Hematopoietic multipotent progenitor cell treated with erythropoietin and hydrocortisone succinate and interleukin-3 and kit ligand, for 4 days (in vitro differentiated cells): Measurements from ENCODE around the gene CTSC.
"Not testable (repeated sequence)": the region's sequence is repeated elsewhere in the genome, so short reads cannot be mapped to it uniquely, and the experiment has no call there.

Experiments
- DNase-seq: peaks from one replicate; pipeline ENCODE4 v3.0.0-alpha.2; 2015

The CTSC gene

DNA sequence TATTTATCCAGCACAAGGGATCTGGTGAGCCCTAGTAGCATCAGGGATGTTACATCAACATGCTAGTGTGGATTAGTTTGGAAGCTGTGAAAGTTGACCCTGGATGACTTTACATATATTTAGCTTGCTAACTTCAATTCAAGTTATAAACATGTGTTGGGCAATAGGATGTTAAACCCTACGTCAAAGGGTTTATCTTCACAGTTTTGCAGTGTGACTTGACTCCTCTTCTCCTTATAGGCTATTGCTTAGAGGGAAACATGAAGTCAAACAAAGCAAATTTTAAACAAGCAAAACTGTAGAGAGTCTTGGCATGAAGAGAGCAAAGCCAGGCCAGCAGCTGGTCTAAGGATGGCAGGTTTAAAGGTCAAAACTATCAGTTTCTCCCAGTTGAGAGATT is 11.3 kb upstream of the CTSC start:
- DNase-seq = no peak

DNA sequence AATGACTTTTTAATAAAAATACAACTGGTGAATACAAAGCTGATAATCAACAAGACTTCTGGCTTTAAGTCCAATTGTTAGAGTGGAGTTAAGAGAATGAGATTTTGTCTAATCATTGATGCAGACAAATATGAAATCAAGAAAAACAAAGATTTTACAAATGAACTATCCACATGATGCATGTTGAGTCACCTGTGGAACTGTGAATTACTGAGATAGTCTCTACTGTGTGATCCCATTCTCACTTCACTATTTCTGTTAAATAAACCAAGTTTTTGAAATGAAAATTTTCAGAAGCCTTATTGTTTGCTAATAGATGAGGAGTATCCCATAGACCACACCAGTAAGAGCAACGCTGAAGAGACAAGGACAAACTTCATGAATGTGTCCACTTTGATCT is 8.4 kb upstream of the CTSC start:
- no peak for DNase-seq

DNA sequence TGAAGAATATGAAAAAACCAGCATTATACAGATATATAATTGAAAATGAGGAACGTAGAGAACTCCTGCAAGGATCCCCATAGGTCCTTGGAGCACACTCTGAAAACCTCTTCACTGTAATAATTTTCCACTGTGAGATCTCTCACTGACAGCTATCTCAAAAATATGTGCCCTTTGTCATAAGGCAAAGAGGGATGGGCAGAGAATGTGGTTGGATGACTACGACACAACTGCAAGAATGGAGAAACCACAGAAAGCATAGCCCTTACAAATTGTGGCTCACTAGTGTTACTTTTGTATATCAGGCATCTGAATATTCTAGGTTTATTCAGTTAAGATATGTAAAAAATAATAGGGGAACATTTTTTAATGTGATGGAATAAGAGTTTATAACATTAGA is 7.9 kb upstream of the CTSC start:
- peak; percentile 85 for DNase-seq

DNA sequence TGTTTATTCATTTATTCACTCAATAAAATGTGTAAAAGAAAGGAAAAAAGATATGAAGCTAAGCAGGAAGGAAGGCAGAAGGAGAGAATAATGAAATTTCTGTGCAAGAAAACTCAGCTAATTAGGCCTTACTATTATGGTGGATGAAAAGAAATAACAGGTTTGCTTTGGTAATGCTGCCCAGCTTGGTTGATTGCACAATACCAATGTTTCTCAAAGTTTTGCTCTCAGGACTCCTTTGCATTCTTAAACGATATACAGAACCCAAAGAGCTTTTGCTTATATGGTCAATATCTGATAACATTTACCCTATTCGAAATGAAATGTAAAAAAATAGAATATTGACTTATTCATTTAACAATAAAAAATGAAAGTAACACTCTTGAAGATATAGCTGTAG is 7.3 kb upstream of the CTSC start:
- DNase-seq = no peak

DNA sequence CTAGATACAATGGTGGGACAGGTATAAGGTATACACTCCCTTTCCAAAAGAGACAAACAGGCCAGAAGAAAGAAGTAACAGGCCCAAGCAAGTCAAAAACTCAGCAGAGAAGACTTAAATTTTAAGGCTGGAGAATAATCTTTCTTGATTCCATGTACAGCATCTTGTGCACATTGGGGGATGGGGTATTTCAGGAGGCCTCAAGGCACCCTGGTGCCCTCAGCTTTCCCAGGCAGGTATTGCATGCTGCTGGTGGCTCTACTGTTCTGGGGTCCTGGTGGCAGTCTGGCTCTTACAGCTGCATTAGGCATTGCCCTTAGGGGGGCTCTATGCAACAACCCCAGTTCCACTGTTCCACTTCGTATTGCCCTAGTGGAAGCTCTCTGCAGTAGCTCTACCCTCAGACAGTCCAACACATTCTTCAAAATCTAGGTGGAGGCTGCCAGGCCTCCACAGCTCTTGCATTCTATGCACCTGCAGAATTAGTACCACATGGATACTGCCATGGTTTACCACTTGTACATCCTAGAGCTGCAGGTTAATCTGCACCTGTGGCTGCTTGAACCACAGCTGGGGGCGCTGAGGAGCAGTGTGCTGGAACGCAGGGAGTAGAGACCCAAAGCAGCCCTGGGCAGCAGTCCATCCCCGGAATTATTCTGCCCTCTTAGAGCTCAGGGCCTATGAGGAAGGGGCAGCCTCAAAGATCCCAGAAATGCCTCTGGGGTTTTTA is 4.2 kb upstream of the CTSC start:
- no peak for DNase-seq

DNA sequence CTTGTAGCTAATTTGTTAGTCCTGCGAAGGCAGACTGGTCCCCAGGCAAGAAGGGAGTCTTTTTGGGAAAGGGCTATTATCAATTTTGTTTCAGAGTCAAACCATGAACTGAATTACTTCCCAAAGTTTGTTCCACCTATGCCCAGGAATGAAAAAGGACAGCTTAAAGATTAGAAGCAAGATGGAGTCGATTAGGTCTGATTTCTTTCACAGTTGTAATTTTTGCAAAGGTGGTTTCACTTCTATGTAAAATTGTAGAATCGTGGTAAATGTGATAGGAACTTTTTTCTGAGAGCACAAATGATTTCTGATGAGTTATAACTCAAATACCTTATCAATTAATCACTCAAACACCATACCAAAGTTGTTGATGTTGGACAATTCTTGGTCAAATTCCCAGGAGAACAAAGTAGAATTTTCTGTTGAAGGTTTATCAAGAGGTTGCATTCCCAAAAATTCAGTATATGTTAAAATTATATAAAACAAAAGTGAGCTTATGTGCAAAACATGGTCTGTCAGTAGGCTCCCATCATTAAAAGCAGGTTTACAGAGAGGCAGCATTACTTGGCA is 2.9 kb upstream of the CTSC start:
- DNase-seq = no peak

DNA sequence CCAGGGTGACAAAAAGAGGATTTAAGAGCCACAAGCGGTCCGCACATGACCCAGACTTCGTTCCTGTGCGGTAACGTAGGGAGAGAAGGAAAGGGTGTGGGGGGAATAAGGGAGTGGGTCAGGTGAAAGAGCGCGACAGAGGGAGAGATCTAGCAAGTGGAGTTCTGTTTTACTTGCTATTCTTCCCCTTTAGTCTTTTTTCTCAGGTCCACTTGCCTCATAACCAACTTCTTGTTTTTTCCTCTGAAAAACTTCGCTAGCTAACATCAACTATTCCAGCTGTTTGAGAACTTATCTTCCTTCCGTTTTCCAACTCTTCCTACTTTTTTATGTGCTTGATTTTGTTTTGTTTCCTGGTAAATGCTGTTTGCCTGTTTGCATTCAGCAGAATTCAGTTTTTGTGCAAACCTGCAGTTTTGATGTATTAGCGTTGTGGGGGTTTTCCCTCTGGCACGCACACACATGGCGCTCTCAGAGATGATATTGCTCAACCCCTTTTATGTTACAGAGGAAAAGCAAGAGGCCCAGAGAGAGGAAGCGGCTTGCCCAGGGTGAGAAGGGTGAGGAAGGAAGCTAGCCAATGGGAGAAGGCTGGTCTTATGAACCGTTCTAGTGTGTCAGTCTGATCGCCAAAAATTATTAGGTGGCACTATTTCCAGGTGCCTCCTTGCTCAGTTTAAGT is 592 bp upstream of the CTSC start:
- DNase-seq = peak; percentile 94

DNA sequence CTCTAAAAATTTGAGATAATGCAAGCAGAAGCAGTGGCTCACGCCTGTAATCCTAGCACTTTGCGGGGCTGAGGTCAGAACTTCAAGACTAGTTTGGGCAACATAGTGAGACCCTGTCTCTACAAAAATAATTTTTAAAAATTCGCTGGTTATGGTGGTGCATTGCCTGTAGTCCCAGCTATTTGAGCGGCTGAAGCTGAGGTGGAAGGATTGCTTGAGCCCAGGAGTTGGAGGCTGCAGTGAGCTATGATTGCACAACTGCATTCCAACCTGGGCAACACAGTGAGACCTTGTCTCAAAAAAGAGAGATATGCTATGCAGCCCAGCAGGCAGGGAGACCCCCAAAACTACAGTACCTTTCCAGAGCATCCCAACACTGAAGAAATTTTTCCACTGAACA is 2.3 kb downstream of the CTSC start:
- no peak for DNase-seq

DNA sequence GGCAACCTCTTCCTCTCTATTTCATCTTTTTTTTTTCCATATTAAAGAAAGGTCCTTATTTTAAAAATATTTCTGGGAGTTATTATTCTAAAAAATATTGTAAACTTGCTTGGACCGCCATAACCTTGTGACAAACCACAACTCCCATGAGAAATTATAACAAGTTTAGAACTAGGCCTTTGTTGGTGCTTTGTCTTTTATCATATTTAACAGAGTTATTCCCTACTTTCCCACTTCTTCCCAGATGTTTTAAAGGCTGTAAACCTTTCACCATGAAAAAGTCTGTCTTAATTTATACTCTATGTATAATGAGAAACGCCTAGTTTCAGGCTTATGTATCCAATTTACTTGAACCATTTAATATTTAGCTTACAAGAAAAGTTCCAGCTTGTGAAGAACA is 3.7 kb downstream of the CTSC start:
- DNase-seq = no peak

DNA sequence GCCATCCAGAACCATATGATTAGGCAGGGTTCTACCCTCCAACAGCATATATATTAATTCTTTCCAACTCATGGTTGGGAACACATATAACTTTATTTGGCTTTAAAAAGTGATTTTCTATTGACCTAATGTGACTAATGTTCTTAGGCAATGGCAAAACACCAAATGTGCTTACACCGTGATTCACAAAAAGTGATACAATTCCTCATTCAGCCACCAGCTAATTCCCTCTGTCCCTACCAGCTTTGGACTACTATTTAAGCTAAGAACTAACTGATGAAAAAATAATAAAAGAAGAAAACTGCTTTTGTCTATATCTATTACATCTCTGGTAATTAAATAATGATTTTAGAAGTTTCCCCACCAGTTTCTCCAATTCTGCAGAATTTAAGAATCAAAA is 4.7 kb downstream of the CTSC start:
- no peak for DNase-seq

DNA sequence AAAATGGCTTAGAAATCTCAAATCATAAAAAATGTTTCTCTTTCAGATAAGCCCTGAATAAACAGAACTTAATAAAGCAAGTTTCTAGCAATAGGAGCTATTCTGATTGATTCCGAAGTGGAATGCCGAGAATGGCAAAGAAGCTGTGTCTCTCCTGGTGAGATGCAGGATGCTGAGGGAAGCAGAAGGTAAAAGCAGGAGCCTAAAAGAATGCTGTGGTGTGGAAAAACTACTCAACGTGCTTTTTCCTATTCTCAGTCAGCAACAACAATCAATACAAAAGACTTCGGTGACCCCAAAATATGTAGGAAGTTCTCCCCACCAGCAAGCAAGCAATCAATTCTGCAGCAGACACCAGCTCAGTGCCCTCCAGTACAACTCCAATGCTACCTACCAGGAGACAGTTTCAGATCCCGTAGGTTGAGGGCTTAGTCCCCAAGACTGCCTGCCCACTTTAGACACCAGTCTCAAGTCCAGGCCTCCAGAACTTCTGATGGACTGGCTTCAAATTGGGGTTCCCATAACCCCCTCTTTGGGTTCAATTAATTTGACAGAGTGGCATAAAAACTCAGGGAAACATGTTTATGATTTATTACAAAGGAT is 6.6 kb downstream of the CTSC start:
- no peak for DNase-seq

DNA sequence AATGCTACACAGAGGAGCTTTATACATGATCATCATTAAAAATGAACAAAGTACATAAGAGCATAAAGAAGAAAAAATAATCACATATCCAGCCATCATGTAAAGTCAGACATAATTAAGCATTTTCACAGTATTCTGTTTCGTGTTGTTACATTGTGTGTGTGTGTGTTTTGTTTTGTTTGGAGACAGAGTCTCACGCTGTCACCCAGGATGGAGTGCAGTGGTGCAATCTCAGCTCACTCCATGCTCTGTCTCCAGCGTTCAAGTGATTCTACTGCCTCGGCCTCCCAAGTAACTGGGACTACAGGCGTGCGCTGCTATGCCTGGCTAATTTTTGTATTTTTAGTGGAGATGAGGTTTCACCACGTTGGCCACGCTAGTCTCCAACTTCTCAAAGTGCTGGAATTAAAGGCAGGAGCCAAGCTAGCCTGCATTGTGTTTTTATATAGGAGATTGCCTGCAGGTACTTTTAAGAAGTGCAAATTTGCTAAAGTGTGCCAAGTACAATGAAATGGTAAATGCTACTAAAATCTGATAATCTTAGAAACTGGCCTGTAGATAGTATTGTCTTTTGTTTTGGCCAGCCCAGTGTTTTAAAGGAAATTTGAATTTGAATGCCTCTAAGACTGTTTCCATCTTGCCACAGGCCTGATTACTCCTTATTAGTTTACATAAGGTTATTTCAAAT is 7.8 kb downstream of the CTSC start:
- no peak for DNase-seq

DNA sequence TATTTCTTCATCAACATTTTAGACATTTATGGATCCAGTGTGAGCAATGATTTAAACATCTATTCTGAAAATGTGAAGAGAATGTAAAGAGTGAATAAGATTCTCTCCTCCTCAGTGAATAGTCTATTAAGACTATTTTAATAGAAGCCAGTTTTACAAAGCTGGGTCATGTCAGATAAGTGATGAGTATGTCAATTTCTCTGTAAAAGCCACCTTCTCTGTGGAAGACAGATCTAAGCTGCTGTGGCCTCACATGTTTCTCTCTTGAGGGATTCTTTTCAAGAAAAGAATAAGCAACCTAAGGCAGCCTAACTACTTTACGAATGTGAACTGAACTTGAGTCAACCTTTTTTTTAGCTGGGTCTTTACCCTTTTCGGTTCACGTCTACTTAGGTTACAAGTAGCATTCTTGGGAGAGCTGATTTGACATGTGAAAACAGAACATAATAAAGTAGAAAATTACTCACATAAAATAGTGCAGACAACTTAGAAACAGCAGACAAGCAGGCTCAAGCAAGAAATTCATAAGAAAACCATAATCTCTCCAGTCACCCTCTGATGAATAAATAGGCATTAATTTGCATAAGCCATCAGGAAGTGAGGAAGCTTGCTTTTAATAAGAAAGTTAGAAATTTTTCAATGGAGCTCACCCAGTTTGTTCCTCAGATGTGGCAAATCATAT is 9.9 kb downstream of the CTSC start:
- no peak for DNase-seq

DNA sequence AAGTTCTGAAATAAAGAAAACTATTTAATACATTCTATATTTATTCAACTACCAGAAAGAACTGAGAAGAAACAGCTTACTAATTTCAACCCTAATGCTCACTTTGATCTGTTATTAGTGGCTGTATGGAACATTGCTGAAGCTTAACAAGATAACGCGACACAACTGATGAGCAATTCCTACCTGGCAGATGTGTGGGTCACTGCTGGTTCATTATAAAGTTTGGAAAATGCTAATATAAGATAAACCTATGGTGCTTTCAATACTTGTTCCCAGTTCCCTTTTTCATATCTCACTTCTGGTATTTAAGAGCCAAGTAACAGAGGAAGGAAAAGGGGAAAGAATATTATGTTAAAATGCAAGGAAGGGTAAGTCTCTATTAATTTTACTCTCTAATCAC is 10.5 kb downstream of the CTSC start:
- DNase-seq = no peak

DNA sequence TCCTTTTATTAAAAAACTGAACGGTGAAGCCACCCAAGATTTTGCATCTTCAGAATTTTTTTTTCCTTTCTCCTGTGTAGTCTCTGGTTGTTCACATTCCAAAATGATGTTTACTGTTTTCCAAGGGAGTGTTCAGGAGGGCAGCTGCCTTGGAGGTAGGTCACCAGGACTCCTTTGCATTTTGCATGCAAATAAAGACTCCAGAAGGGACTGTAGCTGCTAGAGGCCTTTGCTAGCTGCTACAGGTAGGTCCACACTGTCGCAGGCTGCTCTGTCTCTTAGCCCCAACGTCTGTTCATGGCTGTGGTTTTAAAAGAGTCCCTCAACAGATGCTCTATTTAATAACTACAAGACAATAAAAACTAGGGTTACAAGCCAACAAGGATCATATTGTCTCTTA is 11.4 kb downstream of the CTSC start:
- DNase-seq = no peak

DNA sequence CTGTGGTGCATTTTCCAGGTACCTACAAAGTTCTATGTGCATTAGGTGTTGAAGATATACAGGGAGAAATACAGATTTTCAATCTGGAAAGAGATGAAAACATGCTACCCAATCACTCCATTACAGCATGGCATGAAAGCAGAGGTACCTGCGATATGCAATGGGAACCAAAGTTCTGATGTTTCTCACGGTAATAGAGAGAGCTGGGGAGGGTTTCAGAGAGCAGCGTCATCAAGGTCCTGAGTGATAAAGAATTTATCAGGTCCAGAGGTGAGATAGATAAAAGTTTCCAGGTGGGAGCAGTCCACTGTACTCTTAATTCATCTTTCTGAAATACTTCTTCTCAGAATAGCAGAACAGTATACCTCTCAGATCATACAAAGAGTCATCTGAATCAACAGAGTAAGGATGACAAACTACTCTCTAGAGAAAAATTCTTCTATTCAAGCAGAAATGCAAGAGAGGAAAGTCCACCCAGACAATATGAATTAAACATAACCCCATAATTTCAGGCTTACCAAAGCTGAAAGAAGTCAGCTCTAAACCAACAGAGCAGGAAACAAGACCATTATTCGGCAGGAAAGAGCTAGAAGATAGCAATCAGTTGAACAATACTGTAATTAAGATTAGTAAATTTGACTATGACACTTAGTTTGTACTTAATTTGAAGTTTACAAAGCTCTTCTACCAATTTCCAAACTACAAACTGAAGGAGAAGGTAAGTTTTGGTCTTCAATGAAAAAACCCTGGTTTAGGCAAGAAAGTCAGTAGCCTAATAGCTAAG is 12.8 kb downstream of the CTSC start:
- no peak for DNase-seq

DNA sequence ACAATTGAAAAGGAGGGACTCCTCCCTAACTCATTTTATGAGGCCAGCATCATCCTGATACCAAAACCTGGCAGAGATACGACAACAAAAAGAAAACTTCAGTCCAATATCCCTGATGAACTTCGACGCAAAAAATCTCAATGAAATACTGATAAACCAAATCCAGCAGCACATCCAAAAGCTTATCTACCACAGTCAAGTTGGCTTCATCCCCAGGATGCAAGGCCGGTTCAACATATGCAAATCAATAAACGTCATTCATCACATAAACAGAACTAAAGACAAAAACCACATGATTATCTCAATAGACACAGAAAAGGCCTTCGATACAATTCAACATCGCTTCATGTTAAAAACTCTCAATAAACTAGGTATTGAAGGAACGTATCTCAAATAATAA is 14.7 kb downstream of the CTSC start:
- DNase-seq = peak; percentile 57

DNA sequence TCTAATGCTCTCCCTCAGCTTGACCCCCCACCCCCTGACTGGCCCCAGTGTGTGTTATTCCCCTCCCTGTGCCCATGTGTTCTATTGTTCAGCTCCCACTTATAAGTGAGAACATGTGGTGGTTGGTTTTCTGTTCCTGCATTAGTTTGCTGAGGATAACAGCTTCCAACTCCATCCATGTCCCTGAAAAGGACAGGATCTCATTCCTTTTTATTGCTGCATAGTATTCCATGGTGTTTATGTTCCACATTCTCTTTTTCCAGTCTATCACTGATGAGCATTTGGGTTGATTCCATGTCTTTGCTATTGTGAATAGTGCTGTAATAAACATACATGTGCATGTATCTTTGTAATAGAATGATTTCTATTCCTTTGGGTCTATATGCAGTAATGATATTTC is 16.1 kb downstream of the CTSC start:
- not testable (repeated sequence) for DNase-seq

DNA sequence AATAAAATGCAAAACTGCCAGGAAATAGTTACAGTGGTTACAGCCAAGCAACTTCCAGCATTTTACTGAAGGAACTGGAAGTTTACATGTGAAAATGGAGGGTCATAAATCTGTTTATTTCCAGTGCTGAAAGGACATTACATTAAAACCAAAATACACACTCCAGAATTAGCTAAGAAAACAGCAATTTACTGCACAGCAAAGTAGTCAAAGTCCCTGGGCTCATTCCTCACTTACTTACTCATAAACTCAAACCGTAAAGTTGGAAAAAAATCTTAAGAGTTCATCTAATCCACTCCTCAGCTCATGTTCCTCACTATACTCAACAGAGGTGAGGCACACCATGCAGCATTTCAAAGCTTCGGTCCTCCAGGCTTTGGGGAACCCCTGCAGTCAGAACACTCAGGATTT is 17.4 kb downstream of the CTSC start:
- no peak for DNase-seq

DNA sequence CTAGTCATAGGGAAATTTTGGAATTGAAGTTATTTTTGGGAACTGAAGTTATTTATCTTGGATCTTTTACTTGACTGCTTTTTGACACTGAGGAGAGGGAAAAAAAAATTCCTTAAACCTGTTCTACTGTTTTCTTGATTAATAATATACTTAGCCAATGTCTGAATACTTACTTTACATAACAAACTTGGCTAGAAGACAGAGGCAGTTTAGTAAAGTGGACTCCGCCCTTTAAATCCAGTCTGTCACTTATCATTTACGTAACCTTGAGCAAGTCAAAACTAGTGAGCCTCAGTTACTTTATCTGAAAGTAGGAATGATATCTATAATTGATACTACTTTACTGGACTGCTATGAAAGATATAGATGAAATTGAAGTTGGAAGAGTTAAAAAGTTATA is 19.5 kb downstream of the CTSC start:
- DNase-seq = peak; percentile 36

DNA sequence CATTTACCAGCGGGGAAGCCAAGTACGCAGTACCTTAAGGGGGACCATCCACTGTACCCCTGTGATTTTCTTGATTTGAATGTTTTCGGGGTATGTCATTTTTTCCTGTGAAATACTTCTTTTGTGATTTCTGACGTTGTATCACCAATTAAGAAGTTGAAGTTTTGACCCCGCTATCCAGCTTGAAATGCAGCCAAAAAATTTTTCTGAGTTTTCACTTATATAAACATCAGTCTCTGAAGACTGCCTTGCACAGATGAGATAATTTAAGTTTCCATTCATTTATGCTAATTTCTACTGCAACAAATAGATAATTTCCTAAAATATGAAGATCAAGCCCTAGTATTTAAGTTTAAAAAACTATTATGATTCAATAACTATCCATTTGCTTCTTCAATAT is 20.0 kb downstream of the CTSC start:
- DNase-seq = no peak

DNA sequence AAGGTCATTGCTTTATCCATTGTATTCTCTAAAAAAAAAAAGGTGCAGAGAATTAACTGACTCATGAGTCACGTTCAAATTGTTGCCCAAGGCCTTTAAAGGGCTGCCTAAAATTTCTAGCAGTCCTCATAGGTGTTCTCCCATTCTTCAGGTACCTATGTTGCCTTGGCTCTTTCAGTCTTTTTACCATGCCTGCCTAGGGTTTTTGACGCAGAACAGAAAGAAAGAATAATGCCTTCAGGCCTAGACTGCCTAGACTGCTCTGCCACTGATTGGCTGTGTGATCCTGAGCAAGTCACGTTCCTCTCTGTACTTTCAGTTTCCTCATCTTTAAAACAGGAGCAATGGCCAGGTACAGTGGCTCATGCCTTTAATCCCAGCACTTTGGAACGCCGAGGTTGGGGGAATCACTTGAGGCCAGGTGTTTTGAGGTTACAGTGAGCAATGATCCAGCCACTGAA is 21.5 kb downstream of the CTSC start:
- DNase-seq = no peak
